ENCODE data around the gene ANO9.

DNA sequence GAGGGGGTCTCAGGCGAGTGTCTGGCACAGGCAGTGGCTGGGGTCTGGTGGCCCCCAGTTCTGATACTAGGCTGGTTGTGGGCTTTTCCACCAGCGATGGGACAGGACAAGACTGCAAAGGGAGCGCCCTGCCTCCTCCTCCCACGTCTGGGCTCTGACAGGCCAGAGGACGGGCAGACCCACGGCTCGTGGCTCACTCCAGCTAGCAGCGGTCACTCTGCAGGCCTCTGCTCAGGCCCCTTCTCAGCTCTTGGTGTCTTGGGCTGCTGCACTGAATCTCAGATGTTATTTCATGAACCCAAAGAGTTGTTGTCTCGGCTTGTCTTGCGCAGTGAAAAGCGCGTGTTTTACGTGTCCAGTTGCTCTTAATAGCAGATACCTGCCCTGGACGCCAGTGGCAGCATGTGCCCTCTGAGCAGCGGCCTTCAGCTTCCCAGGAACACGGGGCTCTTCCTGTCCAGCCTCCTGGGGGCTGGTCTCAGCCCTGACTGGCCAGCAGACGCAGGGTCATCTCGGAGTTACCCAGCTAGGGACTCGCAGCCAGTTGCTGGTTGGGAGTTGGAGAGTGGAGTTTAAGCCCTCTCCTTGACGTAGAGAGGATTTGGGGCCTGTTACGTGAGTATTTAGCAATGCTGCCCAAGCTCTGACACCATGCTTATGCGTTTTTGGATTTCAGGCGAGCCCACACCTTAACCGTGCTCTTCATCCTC lies 17.9 kb upstream of the ANO9 start:
- TF ChIP-seq, protein P1, sequence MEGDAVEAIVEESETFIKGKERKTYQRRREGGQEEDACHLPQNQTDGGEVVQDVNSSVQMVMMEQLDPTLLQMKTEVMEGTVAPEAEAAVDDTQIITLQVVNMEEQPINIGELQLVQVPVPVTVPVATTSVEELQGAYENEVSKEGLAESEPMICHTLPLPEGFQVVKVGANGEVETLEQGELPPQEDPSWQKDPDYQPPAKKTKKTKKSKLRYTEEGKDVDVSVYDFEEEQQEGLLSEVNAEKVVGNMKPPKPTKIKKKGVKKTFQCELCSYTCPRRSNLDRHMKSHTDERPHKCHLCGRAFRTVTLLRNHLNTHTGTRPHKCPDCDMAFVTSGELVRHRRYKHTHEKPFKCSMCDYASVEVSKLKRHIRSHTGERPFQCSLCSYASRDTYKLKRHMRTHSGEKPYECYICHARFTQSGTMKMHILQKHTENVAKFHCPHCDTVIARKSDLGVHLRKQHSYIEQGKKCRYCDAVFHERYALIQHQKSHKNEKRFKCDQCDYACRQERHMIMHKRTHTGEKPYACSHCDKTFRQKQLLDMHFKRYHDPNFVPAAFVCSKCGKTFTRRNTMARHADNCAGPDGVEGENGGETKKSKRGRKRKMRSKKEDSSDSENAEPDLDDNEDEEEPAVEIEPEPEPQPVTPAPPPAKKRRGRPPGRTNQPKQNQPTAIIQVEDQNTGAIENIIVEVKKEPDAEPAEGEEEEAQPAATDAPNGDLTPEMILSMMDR (IDR thresholded peaks at IDR 0.05; ENCODE audit: low read length), result no peak
- no peak for TF ChIP-seq EZH2phosphoT487 (IDR thresholded peaks at IDR 0.05; ENCODE audit: low read length)
- no peak for TF ChIP-seq EZH2 (optimal IDR thresholded peaks at IDR 0.05; ENCODE audit: low read depth, low read length)
